Loucy (cell line): ENCODE data around the gene CDH13.

Source experiments
- CTCF ChIP-seq: fragments of 200-600 bp; sonication (generic); conservative IDR thresholded peaks from 2 replicates; pipeline ENCODE4 v1.5.1; 2014; ENCODE audit warnings: mild to moderate bottlenecking, antibody characterized with exemption, low read length
- EZH2phosphoT487 ChIP-seq: fragments of 200-600 bp; IDR thresholded peaks from 2 replicates; pipeline ENCODE4 v1.6.1; 2018; ENCODE audit warnings: antibody characterized with exemption, mild to moderate bottlenecking, moderate library complexity, borderline replicate concordance

- TF ChIP-seq CTCF = no peak
- TF ChIP-seq EZH2phosphoT487 = no peak
Observed at GRCh38 chr16:83245061-83245460, 618.3 kb downstream of the CDH13 start.
